ENCODE results near the gene MNT.
"Not testable (repeated sequence)": the region's sequence is repeated elsewhere in the genome, so short reads cannot be mapped to it uniquely, and the experiment has no call there.

MNT gene, protein sequence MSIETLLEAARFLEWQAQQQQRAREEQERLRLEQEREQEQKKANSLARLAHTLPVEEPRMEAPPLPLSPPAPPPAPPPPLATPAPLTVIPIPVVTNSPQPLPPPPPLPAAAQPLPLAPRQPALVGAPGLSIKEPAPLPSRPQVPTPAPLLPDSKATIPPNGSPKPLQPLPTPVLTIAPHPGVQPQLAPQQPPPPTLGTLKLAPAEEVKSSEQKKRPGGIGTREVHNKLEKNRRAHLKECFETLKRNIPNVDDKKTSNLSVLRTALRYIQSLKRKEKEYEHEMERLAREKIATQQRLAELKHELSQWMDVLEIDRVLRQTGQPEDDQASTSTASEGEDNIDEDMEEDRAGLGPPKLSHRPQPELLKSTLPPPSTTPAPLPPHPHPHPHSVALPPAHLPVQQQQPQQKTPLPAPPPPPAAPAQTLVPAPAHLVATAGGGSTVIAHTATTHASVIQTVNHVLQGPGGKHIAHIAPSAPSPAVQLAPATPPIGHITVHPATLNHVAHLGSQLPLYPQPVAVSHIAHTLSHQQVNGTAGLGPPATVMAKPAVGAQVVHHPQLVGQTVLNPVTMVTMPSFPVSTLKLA

DNA sequence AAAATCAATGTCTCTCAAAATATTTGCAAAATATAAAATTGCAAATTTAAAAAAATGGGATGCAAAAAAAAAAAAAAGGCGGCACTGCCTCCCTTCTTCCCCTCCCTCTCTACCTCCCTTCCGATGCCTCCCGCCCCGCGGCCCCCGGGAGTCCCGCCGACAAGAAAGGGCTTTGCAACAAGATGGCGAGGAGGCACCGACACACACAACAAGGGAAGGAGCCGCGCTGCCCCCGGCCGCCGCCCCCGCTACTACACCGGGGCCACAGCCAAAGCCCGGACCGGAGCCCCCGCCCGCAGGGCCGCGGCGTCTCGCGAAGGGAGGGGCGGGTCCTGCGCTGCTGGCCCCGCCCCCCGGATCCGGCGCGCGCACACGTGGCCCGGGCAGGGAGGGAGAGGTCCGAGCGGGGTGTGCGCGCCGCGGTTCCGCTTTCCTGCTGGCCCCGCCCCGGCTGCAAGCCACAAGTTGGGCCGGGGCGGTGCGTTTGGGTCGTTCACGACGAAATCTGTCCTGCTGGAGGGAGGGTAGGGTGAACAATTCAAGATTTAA lies at the start of gene MNT:
MNT (minus strand) TSS at position 184 of the 549 bp plus-strand sequence. CDS start 348 bp downstream, outside the sequence.
- H3K4me3 ChIP-seq (ENCODE audit: low read depth, low read length): peak within 1 kb of the TSS; percentile 99
- TF ChIP-seq CTCF (conservative IDR thresholded peaks at IDR 0.05; ENCODE audit: low read depth, low read length): no peak
- DNase-seq (ENCODE audit: low read depth): peak; percentile 98

DNA sequence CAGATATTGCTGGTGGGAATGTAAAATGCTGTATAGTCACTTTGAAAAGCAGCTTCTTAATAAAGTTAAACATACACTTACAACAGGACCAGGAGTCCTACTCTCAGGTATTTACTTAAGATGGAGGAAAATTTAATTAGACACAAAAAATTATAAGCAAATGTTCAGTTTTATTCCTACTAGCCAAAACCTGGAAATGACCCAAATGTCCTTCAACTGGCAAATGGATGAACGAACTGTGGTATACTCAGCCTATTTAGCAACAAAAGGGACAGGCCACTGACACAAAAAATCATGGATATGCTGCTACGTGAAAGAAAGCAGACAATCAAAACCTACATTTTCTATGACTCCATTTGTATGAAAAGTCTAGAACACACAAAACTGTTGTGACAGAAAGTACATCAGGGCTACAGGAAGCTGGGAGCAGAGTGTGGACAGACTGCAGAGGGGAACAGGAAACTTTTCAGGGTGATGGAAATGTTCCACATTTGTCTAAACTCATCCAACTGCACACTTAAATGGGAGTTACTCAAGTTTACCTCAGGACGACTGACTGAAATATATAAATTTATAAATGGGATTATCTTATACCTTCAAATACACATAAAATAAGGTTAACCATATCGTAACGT lies 49.3 kb upstream of the MNT start:
- H3K4me3 ChIP-seq (ENCODE audit: low read depth, low read length): no peak overlapping the region
- no peak for TF ChIP-seq CTCF (conservative IDR thresholded peaks at IDR 0.05; ENCODE audit: low read depth, low read length)
- no peak for DNase-seq (ENCODE audit: low read depth)

DNA sequence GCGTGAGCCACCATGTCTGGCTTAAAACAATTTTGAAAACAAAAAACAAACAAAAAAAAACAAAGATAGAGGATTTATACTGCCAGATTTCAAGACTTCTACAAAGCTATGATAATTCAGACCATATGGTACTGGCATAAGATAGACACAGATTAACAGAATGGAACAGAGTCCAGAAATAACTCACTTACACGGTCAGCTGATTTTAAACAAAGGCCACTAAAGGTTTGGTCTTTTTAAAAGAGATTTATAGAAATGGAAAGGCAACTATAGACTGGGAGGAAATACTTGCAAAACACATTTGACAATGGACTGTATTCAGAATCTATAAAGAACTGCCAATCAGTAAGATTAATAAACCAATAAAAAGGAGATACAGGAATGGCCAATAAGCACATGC lies 48.6 kb upstream of the MNT start:
- no peak overlapping the region for H3K4me3 ChIP-seq (ENCODE audit: low read depth, low read length)
- DNase-seq (ENCODE audit: low read depth): no peak
- TF ChIP-seq CTCF (conservative IDR thresholded peaks at IDR 0.05; ENCODE audit: low read depth, low read length): no peak

DNA sequence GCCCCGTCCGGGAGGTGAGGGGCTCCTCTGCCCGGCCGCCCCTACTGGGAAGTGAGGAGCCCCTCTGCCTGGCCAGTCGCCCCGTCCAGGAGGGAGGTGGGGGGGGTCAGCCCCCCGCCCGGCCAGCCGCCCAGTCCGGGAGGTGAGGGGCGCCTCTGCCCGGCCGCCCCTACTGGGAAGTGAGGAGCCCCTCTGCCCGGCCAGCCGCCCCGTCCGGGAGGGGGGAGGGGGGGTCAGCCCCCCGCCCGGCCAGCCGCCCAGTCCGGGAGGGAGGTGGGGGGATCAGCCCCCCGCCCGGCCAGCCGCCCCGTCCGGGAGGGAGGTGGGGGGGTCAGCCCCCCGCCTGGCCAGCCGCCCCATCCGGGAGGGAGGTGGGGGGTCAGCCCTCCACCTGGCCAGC lies 46.6 kb upstream of the MNT start:
- H3K4me3 ChIP-seq (ENCODE audit: low read depth, low read length); DNase-seq (ENCODE audit: low read depth): not testable (repeated sequence)

DNA sequence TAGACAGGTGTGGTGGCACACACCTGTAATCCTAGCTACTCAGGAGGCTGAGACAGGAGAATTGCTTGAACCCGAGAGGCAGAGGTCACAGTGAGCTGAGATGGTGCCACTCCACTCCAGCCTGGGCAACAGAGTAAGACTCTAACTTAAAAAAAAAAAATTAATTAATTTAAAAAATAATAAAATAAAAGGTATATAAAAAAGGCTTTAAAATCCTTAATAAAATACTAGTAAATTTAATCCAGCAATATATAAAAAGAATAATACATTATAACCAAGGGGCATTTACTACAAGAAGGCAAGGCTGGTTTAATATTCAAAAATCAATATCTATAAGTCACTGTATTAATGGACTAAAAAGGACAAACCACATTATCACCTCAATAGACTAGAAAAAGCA lies 44.8 kb upstream of the MNT start:
- no peak for TF ChIP-seq CTCF (conservative IDR thresholded peaks at IDR 0.05; ENCODE audit: low read depth, low read length)
- no peak for DNase-seq (ENCODE audit: low read depth)
- H3K4me3 ChIP-seq (ENCODE audit: low read depth, low read length): no peak overlapping the region

DNA sequence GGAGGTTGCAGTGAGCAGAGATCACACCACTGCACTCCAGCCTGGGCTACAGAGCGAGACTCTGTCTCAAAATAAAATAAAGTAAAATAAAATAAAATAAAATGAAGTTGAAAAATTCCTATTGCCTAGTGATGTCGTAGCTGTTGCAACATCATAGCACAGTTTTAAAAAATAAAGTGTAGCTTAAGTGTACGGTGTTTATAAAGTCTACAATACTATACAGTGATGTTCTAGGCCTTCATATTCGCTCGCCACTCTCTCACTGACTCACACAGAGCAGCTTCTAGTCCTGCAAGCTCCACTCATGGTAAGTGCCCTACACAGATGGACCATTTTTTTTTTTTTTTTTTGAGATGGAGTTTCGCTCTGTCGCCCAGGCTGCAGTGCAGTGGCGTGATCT lies 43.5 kb upstream of the MNT start:
- no peak for DNase-seq (ENCODE audit: low read depth)
- TF ChIP-seq CTCF (conservative IDR thresholded peaks at IDR 0.05; ENCODE audit: low read depth, low read length): no peak
- H3K4me3 ChIP-seq (ENCODE audit: low read depth, low read length): no peak overlapping the region

GRCh38 chr17:2442166-2442565 lies 41.3 kb upstream of the MNT start:
- DNase-seq (ENCODE audit: low read depth): peak; percentile 75
- H3K4me3 ChIP-seq (ENCODE audit: low read depth, low read length): no peak overlapping the region
- TF ChIP-seq CTCF (conservative IDR thresholded peaks at IDR 0.05; ENCODE audit: low read depth, low read length): no peak

All from choroid plexus epithelial cell (primary cell).